NB4 (cell line): ENCODE measurements around the gene GALNT10.

ENCODE experiments used
- MYC ChIP-seq: IDR thresholded peaks from 2 replicates; pipeline ENCODE4 v1.6.1; 2011; ENCODE audit warnings: low read depth, low read length
- POLR2A ChIP-seq: IDR thresholded peaks from 2 replicates; pipeline ENCODE4 v1.6.1; 2011; ENCODE audit warnings: mild to moderate bottlenecking; ENCODE audit not compliant: insufficient read length; ENCODE audit errors: extremely low read depth
- TF ChIP-seq, protein P1 (sequence below): IDR thresholded peaks from one replicate; pipeline ENCODE4 v1.5.1; 2012; ENCODE audit warnings: low read depth, low read length

DNA sequence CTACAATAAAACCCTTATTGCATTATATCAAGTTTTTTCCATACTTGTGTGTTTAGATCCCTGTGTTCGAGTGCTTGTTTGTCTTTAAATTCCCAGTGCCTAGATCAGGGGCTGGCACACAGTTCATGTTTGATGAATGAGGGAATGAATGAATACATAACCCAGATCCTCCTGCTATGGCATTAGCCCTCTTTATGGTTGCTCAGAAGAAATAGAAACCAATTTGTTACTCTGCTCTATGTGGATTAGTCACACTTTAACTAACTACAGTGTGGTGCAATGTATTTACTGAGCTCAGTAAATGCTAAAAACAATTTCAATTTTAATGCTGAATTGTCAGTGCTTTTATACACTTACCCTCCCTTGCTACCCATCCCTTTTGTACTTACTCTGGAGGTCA lies 16.4 kb upstream of the GALNT10 start:
- TF ChIP-seq POLR2A (no peak), MYC (no peak)
- TF ChIP-seq, protein P1, sequence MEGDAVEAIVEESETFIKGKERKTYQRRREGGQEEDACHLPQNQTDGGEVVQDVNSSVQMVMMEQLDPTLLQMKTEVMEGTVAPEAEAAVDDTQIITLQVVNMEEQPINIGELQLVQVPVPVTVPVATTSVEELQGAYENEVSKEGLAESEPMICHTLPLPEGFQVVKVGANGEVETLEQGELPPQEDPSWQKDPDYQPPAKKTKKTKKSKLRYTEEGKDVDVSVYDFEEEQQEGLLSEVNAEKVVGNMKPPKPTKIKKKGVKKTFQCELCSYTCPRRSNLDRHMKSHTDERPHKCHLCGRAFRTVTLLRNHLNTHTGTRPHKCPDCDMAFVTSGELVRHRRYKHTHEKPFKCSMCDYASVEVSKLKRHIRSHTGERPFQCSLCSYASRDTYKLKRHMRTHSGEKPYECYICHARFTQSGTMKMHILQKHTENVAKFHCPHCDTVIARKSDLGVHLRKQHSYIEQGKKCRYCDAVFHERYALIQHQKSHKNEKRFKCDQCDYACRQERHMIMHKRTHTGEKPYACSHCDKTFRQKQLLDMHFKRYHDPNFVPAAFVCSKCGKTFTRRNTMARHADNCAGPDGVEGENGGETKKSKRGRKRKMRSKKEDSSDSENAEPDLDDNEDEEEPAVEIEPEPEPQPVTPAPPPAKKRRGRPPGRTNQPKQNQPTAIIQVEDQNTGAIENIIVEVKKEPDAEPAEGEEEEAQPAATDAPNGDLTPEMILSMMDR, result no peak
